GM21619 (cell line): ENCODE data around the gene NEK4.

Experiments
- ATAC-seq: cut with Tn5 transposase; IDR thresholded peaks from one replicate; pipeline ENCODE4 v1.9.1; 2021; ENCODE audit not compliant: unreplicated experiment

Gene NEK4

GRCh38 chr3:52793702-52794611 lies 23.2 kb upstream of the NEK4 start:
- no peak for ATAC-seq

- no peak for ATAC-seq
These were observed 22.4 kb upstream of the NEK4 start for GRCh38 chr3:52792961-52793695.

GRCh38 chr3:52792413-52792812 lies 21.7 kb upstream of the NEK4 start:
- no peak for ATAC-seq

GRCh38 chr3:52791928-52792327 lies 21.2 kb upstream of the NEK4 start:
- ATAC-seq, result no peak

- no peak for ATAC-seq
These were observed 20.6 kb upstream of the NEK4 start for GRCh38 chr3:52791366-52791765.

GRCh38 chr3:52790741-52791140 lies 20.0 kb upstream of the NEK4 start:
- ATAC-seq, result no peak

GRCh38 chr3:52790337-52790736 lies 19.6 kb upstream of the NEK4 start:
- no peak for ATAC-seq

GRCh38 chr3:52789746-52790040 lies 19.0 kb upstream of the NEK4 start:
- no peak for ATAC-seq

GRCh38 chr3:52788890-52789745 lies 18.4 kb upstream of the NEK4 start:
- ATAC-seq, result no peak

GRCh38 chr3:52787672-52788625 lies 17.2 kb upstream of the NEK4 start:
- no peak for ATAC-seq

GRCh38 chr3:52787246-52787645 lies 16.5 kb upstream of the NEK4 start:
- ATAC-seq, result no peak

- no peak for ATAC-seq
These were observed 15.8 kb upstream of the NEK4 start for GRCh38 chr3:52786330-52787215.

GRCh38 chr3:52784931-52785590 lies 14.3 kb upstream of the NEK4 start:
- no peak for ATAC-seq

- ATAC-seq, result no peak
These were observed 13.4 kb upstream of the NEK4 start for GRCh38 chr3:52784021-52784621.

GRCh38 chr3:52783211-52783555 lies 12.4 kb upstream of the NEK4 start:
- no peak for ATAC-seq

- no peak for ATAC-seq
These were observed 11.9 kb upstream of the NEK4 start for GRCh38 chr3:52782412-52783210.

- ATAC-seq, result no peak
These were observed 11.0 kb upstream of the NEK4 start for GRCh38 chr3:52781741-52782140.
